Neural progenitor cell (in vitro differentiated cells): Measurements from ENCODE around the gene ADA. TPM values are rescaled to one million over a fixed set of nuclear protein-coding genes. Genes with fewer than 3 reads are reported as not detected.

ENCODE experiments used
- DNase-seq: peaks from one replicate; pipeline ENCODE4 v3.0.0-alpha.2; 2016; ENCODE audit warnings: low spot score
- H2AFZ ChIP-seq: fragments of 200-600 bp; sonication (generic); replicated peaks from 2 replicates; pipeline ENCODE4 v1.6.1; 2016; ENCODE audit warnings: antibody characterized with exemption
- H3F3A ChIP-seq: fragments of 200-600 bp; sonication (generic); 2 replicates; pipeline ENCODE4 v1.6.1; 2016; ENCODE audit warnings: antibody characterized with exemption, low read depth
- H3K27ac ChIP-seq: fragments of 200-600 bp; sonication (generic); 2 replicates; pipeline ENCODE4 v1.5.1; 2016; ENCODE audit warnings: mild to moderate bottlenecking
- H3K27me3 ChIP-seq: fragments of 200-600 bp; sonication (generic); 2 replicates; pipeline ENCODE4 v1.6.1; 2016; ENCODE audit warnings: mild to moderate bottlenecking, moderate library complexity
- H3K36me3 ChIP-seq: fragments of 200-600 bp; sonication (generic); 2 replicates; pipeline ENCODE4 v1.5.1; 2016
- H3K4me1 ChIP-seq: fragments of 200-600 bp; sonication (generic); 2 replicates; pipeline ENCODE4 v1.6.1; 2016; ENCODE audit warnings: mixed run types
- H3K4me2 ChIP-seq: fragments of 200-600 bp; sonication (generic); 2 replicates; pipeline ENCODE4 v1.6.1; 2016
- H3K4me3 ChIP-seq: fragments of 200-600 bp; sonication (generic); 2 replicates; pipeline ENCODE4 v1.5.1; 2016
- H3K79me2 ChIP-seq: fragments of 200-600 bp; sonication (generic); 2 replicates; pipeline ENCODE4 v1.6.1; 2016; ENCODE audit warnings: low read depth
- H3K9ac ChIP-seq: fragments of 200-600 bp; sonication (generic); 2 replicates; pipeline ENCODE4 v1.6.1; 2016
- H3K9me3 ChIP-seq: fragments of 200-600 bp; sonication (generic); 2 replicates; pipeline ENCODE4 v1.5.1; 2016; ENCODE audit warnings: low read depth
- H4K20me1 ChIP-seq: fragments of 200-600 bp; sonication (generic); 2 replicates; pipeline ENCODE4 v1.6.1; 2016; ENCODE audit warnings: low read depth
- H3K27ac Mint-ChIP-seq: 3 replicates; pipeline ENCODE4 v1.8.0; 2021; ENCODE audit warnings: mixed read lengths
- H3K27me3 Mint-ChIP-seq: 2 replicates; pipeline ENCODE4 v1.8.0; 2022; ENCODE audit warnings: low read depth, mild to moderate bottlenecking, inconsistent platforms, moderate library complexity, mixed read lengths; ENCODE audit not compliant: insufficient read depth
- H3K36me3 Mint-ChIP-seq: 3 replicates; pipeline ENCODE4 v1.8.0; 2021; ENCODE audit warnings: mixed read lengths
- H3K4me1 Mint-ChIP-seq: 3 replicates; pipeline ENCODE4 v1.8.0; 2021; ENCODE audit warnings: mixed read lengths
- H3K4me3 Mint-ChIP-seq: 3 replicates; pipeline ENCODE4 v1.8.0; 2021; ENCODE audit warnings: mild to moderate bottlenecking, moderate library complexity, mixed read lengths
- H3K9me3 Mint-ChIP-seq: 3 replicates; pipeline ENCODE4 v1.8.0; 2020; ENCODE audit warnings: mixed read lengths
- EZH2 ChIP-seq: fragments of 200-600 bp; sonication (generic); IDR thresholded peaks from 2 replicates; pipeline ENCODE4 v1.6.1; 2017; ENCODE audit warnings: antibody characterized with exemption, mild to moderate bottlenecking, moderate library complexity
- EZH2phosphoT487 ChIP-seq: fragments of 200-600 bp; sonication (generic); IDR thresholded peaks from 2 replicates; pipeline ENCODE4 v1.6.1; 2017; ENCODE audit warnings: antibody characterized with exemption
- total RNA-seq: library from RNA; depleted of rRNA; stranded (reverse); fragments of >200 nt; gene quantifications from 2 replicates; pipeline ENCODE4 v1.2.3, GENCODE V29; 2015; ENCODE audit warnings: low replicate concordance
- TF ChIP-seq, protein P1 (sequence below): fragments of 200-600 bp; sonication (generic); IDR thresholded peaks from 2 replicates; pipeline ENCODE4 v1.5.1; 2017; ENCODE audit warnings: antibody characterized with exemption, mild to moderate bottlenecking

Gene ADA
- total RNA-seq, 1 donor from 2014 or later = 29.7 TPM

DNA sequence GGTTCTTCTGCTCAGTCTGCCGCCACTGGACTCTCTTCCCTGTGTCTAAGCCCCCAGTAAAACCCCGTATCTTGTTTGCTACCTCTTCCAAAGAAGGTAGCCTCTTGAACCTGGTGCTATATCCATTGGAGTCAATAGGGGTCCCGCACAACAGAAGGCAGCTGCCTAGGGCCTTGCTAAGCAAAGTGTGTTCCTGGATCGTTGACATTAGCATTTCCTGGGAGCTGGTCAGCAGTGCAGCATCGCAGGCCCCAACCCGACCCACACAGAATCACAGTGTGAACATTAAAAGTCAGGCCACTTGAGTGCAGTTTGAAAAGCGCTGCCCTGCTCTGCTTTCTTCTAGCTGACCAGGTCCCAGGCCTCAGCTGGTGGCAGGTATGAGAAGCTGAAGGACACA, 2.9 kb downstream of the ADA start:
- peaks cover 35% of the 10 kb centered on the region for H3K4me1 Mint-ChIP-seq
- H3K9me3 Mint-ChIP-seq = peaks cover 2% of the 10 kb centered on the region
- Histone ChIP-seq H3K27me3 (peaks cover 22% of the 10 kb centered on the region), H4K20me1 (no peaks in the 10 kb centered on the region), H3K9ac (no peak overlapping the region), H2AFZ (no peak overlapping the region), H3K4me2 (no peak overlapping the region), H3K27ac (no peak overlapping the region), H3F3A (peaks cover 43% of the 10 kb centered on the region), H3K36me3 (no peaks in the 10 kb centered on the region), H3K9me3 (no peaks in the 10 kb centered on the region), H3K4me1 (peaks cover 42% of the 10 kb centered on the region), H3K4me3 (no peak overlapping the region), H3K79me2 (no peaks in the 10 kb centered on the region)
- no peaks in the 10 kb centered on the region for H3K36me3 Mint-ChIP-seq
- peak overlapping the region; percentile 29 for H3K27ac Mint-ChIP-seq
- DNase-seq = peak; percentile 48
- H3K4me3 Mint-ChIP-seq = no peak overlapping the region
- H3K27me3 Mint-ChIP-seq = peaks cover 15% of the 10 kb centered on the region
- TF ChIP-seq, protein P1, sequence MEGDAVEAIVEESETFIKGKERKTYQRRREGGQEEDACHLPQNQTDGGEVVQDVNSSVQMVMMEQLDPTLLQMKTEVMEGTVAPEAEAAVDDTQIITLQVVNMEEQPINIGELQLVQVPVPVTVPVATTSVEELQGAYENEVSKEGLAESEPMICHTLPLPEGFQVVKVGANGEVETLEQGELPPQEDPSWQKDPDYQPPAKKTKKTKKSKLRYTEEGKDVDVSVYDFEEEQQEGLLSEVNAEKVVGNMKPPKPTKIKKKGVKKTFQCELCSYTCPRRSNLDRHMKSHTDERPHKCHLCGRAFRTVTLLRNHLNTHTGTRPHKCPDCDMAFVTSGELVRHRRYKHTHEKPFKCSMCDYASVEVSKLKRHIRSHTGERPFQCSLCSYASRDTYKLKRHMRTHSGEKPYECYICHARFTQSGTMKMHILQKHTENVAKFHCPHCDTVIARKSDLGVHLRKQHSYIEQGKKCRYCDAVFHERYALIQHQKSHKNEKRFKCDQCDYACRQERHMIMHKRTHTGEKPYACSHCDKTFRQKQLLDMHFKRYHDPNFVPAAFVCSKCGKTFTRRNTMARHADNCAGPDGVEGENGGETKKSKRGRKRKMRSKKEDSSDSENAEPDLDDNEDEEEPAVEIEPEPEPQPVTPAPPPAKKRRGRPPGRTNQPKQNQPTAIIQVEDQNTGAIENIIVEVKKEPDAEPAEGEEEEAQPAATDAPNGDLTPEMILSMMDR = peak; percentile 12
- no peak for TF ChIP-seq EZH2

DNA sequence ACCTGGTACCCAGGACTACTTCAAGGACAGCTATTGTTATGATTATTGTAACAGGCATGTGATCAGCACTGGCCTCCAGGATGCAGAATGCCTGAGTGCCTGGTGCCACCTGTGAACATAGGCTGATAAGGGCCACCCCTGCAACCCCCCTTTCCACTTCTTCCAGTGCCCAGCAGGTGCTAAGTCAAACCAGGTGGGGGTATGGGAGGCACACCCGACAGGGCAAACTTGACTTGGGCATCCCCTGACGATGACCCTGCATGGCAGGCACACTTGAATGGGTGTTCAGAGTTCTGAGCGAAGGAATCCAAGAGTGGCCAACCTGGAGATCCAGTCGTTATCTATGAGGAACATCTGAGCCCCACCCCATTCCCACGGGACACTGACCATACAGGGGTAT, 3.4 kb downstream of the ADA start:
- no peak overlapping the region for H3K4me3 Mint-ChIP-seq
- Histone ChIP-seq H3K27me3 (peaks cover 17% of the 10 kb centered on the region), H3K4me2 (no peak overlapping the region), H3K27ac (no peak overlapping the region), H2AFZ (no peak overlapping the region), H3K4me1 (peaks cover 47% of the 10 kb centered on the region), H3K36me3 (no peaks in the 10 kb centered on the region), H3F3A (peaks cover 47% of the 10 kb centered on the region), H4K20me1 (no peaks in the 10 kb centered on the region), H3K9ac (no peak overlapping the region), H3K79me2 (no peaks in the 10 kb centered on the region), H3K9me3 (no peaks in the 10 kb centered on the region), H3K4me3 (no peak overlapping the region)
- H3K27me3 Mint-ChIP-seq = peaks cover 13% of the 10 kb centered on the region
- DNase-seq = no peak
- no peak overlapping the region for H3K27ac Mint-ChIP-seq
- H3K9me3 Mint-ChIP-seq = peaks cover under 1% of the 10 kb centered on the region
- no peaks in the 10 kb centered on the region for H3K36me3 Mint-ChIP-seq
- H3K4me1 Mint-ChIP-seq = peaks cover 38% of the 10 kb centered on the region
- TF ChIP-seq EZH2phosphoT487 (no peak), EZH2 (no peak)
- TF ChIP-seq, protein P1 = no peak

DNA sequence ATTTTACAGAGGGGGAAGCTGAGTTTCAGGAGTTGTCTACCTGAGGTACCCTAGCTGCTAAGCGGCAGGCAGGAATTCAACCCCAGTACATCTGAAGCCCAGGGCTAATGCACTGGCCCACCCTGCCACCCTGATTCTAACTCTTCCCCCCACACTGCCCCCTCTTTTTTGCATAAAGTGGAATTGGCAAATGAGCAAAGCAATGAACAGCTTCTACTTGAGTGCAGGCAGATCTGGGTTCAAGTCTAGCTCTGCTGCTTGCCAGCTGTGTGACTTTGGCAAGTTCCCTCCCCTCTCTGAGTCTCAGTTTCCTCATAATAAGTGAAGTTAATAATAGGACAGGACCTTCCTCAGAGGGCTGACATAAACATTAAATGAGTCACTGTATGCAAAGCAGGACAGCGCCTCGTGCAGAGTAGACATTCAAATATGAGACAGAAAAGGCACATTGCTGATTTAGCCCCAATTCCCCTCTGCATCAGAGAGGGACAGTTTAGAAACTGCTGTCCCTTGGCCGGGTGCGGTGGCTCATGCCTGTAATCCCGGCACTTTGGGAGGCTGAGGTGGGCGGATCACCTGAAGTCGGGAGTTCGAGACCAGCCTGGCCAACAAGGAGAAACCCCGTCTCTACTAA, 4.7 kb downstream of the ADA start:
- H3K27ac Mint-ChIP-seq = no peak overlapping the region
- peaks cover 10% of the 10 kb centered on the region for H3K27me3 Mint-ChIP-seq
- Histone ChIP-seq H3K4me1 (peaks cover 55% of the 10 kb centered on the region), H3K27me3 (peaks cover 5% of the 10 kb centered on the region), H3K9ac (no peak overlapping the region), H3K79me2 (no peaks in the 10 kb centered on the region), H3K36me3 (no peaks in the 10 kb centered on the region), H3K4me2 (peak overlapping the region; percentile 52), H3K9me3 (no peaks in the 10 kb centered on the region), H3K27ac (peak overlapping the region; percentile 98), H3K4me3 (no peak overlapping the region), H2AFZ (no peak overlapping the region), H3F3A (peaks cover 51% of the 10 kb centered on the region), H4K20me1 (no peaks in the 10 kb centered on the region)
- DNase-seq = no peak
- H3K9me3 Mint-ChIP-seq = no peaks in the 10 kb centered on the region
- TF ChIP-seq EZH2phosphoT487 = no peak
- no peak for TF ChIP-seq EZH2
- TF ChIP-seq, protein P1 = no peak
- H3K4me3 Mint-ChIP-seq = no peak overlapping the region
- peaks cover 46% of the 10 kb centered on the region for H3K4me1 Mint-ChIP-seq
- H3K36me3 Mint-ChIP-seq = no peaks in the 10 kb centered on the region
